Stimulated activated CD8-positive, alpha-beta memory T cell treated with anti-CD3 and anti-CD28 coated beads, Interleukin-4, amount 100 ng/mL, for 48 hours (primary cell): Measurements from ENCODE around the gene GSN.
A peak's percentile ranks its signal among the peaks of the same experiment; 100 is the strongest.

ENCODE experiments used
- DNase-seq: peaks from one replicate; pipeline ENCODE4 v3.0.0-alpha.2; 2020

GSN gene

DNA sequence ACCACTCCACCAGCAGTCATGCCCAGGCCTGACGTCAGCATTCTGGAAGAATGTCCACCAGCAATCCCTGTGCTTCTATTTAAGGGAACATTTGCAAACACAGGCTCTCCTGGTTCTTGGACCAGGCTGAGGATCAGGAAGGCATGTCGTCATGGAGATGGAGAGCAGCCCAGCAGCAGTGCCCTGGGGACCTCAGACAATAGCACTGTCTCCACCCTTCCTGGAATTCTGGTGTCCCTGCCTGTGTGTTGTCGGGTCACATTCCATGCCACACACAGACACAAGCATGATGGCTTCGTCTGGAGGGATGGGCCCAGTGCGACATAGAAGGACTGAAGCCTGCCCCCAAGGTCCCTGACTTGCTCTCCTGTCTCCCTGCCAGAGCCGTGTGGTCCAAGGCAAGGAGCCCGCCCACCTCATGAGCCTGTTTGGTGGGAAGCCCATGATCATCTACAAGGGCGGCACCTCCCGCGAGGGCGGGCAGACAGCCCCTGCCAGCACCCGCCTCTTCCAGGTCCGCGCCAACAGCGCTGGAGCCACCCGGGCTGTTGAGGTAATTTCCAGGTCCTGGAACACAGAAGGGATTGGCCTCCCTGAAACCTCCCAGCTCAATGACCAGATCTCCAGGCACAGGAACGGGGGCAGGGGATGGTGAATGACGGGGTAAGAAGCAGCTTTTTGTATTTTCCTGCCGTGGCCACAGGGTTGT lies 58.3 kb downstream of the GSN start:
- DNase-seq, result no peak

DNA sequence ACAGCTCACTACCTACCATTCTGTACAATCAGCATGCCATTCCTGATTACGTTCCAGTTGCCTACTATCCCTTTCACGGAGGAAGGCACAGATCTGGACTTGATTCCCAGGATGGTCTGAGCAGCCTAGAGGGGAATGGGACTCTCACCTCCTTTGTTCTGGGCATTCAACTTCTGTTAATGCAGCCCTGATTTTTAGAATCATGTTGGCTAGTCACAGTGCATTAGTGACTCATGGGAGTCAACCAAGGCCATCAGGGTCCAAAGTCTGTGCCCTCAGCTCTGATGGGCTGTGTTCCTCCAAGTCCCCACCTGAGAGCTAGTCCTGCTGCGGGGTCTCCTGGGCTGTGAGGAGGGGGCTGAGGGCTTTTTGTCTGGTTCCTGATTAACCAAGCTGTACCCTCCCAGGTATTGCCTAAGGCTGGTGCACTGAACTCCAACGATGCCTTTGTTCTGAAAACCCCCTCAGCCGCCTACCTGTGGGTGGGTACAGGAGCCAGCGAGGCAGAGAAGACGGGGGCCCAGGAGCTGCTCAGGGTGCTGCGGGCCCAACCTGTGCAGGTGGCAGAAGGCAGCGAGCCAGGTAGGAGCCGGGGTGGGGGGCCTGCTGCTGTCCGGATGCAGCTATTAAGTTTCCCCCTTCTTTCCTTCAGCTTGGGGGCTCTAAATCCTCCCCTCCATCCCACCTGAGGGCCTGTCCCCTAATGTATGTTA lies 59.1 kb downstream of the GSN start:
- no peak for DNase-seq

DNA sequence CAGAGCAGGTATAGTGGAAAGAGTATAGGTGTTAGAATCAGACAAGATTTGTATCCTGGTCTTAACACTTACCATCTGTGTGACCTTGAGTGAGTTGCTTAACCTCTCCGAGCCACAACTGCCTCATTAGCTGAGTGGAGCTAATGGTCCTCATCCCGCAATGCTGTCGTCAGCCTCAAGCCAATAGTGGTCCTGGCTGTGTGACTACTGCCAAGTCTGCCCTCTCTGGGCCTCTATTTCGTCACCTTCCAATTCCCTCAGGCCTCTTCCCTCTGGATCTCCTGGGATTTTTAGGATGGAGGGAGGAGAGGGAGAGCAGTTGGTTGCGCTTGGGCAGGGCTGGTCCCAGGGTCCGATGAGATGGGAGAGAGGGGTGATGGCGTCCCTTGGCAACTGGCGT lies 60.5 kb downstream of the GSN start:
- no peak for DNase-seq

DNA sequence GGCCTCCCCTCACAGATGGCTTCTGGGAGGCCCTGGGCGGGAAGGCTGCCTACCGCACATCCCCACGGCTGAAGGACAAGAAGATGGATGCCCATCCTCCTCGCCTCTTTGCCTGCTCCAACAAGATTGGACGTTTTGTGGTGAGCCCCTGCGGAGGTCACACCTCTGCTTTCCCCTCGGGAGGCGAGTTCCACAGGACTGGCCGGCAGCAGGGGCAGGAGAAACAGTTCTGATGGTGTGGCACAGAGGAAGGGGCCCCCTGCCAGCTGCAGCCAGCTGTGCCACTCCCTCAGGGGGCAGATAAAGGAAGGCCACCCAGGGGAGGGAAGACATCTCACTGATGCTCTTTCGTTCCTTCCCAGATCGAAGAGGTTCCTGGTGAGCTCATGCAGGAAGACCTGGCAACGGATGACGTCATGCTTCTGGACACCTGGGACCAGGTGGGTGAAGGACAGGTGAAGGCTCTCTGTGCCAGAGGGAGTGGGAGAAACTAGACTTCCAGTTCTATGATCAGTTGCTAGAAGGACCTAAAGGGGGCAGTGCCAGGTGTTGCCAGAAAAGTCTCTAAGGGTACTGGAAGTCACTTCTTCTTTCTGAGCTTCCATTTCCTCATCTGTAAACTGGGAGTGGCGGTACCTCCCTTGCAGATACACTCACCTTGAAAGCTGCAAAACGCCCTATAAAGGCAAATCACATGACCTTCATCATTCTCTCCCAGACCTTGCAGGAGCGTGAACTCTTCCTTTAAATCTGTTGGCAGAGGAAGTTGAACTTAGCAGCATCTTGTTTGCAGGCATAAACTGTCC lies 61.1 kb downstream of the GSN start:
- DNase-seq, result no peak

DNA sequence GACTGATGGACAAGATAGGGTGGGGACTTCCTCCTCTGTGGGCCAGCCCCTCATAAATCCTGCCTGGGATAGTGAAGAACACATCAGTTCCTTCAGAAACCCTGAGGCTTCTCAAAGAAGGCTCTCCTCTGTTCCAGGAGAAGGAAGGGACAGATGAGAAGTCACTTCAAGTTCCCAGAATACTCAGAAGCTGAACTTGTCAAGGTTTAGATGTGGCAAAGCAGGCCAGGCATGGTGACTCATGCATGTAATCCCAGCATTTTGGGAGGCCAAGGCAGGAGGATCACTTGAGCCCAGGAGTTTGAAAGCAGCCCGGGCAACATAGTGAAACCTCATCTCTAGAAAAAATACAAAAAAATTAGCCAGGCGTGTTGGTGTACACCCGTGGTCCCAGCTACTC lies 63.6 kb downstream of the GSN start:
- DNase-seq, result no peak

DNA sequence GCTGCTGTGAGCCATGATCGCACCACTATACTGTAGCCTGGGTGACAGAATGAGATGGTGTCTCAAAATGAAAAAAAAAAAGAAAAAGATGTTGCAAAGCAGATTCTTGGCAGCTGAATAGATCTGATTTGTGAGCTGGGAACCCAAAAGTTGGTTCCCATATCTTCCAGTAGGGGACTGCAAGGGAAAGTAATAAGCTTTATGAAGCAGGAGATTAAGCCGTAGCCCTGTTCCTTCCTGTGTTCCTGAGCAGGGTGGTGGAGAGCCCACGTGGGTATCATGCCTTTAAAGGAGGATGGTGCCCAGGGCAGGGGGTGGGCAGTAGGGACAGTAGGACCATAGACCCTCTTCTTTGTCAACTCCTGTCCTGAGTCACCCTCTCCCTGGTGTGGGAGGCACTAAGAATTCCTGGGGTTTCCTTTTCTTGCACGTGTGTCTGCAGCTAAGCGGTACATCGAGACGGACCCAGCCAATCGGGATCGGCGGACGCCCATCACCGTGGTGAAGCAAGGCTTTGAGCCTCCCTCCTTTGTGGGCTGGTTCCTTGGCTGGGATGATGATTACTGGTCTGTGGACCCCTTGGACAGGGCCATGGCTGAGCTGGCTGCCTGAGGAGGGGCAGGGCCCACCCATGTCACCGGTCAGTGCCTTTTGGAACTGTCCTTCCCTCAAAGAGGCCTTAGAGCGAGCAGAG lies 64.2 kb downstream of the GSN start:
- DNase-seq, result no peak

DNA sequence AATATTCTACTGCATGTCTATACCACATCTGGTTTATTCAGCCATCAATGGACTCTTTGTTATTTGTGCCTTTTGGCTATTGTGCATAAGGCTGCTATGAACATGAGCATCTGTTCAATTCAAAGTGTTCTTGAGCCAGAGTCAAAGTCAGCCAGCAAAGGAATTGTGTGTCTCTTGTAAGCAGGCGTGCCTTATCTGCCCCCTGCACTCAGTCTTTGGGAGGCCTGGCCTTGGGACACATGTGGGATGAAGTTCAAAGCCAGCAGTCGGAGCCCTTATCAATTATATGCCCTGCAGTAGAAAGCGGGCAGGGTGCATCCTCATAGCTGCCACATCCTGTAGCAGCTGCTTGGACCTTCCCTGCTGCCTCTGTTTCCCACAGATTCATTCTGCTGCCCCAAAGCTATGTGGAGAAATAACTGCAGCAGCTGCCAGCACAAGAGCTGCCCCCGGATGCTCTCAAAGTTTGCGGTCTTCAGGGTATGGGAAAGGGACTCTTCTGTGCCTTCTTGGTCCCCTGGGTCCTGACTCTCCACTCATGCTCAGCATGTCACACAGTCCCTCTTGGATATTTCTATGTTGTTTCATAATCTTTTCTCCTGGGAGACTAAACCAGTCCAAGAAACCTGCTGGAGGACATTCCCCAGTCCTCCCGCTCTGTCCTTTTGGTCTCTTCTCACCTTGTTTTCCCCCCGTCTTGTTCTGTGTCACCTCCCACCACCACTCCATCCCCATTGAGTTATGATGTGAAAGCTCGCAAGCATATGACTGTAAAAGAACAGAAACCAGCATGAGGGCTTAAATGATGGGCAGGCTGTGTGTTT lies 66.2 kb downstream of the GSN start:
- no peak for DNase-seq

DNA sequence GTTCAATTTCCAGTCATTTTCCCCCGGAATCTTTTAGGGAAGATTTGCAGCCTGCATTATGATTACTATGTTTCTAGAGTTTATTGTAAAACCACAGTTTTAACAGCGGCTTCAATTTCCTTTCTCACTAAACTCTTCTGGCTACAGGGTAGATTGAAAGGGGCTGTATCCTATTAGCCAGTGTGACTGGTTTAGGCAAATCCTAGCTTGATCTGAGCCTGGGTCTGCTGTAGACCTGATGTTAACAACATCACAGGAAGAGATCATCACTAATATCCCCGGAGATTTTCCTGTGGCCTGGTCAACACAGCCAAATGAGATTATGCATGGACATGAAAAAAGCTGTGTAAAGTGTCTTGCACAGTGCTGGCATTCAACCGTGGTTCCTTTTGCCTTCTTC lies 68.7 kb downstream of the GSN start:
- no peak for DNase-seq

DNA sequence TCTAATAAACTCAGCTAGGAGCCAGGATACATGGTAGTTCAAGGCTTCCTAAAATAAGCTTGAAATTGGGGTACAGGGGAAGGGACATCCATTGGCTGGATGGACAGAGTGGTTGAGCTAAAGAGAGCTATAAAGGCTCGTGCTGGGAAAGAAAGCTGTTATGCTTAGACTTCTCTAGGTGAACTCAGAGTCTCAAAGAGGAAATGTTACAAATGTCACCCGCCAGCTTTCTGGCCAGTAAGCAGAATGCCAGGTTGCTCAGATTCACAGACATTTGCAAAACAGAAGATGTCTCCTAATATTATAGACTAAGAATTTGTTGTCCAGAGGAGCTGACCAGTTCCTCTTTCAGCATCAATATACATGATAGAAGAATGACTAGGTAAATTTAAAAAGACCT lies 71.5 kb downstream of the GSN start:
- no peak for DNase-seq

DNA sequence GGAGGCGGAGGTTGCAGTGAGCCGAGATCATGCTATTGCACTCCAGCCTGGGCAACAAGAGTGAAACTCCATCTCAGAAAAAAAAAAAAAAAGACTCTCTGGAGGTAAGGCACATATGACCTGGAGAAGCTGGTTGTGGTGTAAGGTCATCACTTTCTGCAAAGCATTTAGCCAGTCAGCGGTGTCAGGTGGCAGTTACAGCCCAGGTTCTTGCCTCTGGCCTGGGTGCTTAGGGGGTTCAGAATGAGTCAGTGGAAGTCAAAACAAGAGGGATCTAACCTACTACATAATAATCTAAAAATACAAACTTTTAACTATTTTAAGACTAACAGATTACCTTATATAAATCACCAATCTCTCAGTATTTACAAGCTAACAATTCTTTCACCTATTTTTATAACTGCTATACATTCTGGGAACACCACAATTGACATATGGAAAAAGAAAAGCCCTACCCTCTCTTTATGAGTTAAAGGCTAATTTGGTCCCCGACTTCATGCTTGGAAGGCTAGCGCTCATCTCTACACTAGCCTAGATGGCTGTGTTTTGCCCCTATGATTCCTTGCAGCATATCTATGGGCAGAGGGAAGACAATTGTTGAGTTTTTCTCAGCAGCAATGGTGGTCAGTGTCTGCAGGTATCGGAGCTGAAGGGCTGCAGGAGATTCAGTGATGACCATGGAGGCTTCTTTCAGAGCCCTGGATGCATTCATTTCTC lies 72.9 kb downstream of the GSN start:
- no peak for DNase-seq

DNA sequence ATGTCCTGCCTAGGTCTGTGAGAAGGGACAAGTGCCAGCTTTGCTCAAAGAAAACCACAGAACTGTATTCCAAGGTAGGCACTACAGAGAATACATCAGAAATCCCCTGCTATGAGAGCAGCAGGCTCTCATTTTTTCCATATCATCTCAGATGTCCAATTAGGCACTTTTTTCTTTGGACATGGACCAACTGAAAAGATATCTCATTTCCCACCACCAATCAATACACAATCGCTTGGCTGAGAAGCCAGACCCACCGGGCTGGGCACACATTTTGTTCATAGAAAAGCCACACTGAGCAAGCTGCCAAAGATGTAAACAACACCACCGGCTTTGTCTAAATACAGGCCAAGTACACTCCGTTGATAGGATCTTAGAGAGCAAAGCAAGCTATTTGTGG lies 76.2 kb downstream of the GSN start:
- no peak for DNase-seq

DNA sequence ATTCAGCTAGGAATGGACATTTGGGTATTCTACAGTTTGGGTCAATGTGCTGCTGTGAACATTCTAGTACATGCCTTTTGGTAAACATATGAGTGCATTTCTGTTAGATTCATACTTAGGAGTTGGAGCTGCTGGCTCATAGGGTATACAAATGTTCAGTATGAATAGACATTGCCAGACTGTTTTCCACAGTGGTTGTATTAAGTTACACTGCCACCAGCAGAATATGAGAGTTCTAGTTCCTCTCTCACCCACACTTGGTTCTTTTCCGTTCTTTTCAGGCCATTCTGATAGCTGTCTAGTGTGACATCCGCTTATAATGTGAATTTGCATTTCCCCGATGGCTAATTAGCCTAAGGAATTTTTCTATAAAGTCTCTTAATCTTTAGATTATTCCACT lies 77.1 kb downstream of the GSN start:
- DNase-seq, result no peak

DNA sequence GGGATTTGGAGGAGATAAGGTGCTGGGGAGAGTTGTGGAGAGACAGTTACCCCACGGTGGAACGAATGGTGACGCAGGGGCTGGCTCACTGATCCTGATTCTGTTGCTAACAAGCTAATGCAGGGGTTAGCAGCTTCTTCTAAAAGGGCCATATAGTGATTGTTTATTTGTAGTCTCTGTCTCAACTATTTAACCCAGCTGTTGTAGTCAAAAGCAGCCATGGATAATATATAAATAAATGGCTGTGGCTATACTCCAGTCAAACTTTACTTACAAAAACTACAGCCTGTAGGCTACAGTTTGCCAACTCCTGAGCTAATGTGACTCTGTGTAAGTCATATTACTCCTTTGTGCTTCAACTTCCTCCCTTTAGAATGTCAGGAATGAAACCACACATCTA lies 80.3 kb downstream of the GSN start:
- DNase-seq, result no peak

DNA sequence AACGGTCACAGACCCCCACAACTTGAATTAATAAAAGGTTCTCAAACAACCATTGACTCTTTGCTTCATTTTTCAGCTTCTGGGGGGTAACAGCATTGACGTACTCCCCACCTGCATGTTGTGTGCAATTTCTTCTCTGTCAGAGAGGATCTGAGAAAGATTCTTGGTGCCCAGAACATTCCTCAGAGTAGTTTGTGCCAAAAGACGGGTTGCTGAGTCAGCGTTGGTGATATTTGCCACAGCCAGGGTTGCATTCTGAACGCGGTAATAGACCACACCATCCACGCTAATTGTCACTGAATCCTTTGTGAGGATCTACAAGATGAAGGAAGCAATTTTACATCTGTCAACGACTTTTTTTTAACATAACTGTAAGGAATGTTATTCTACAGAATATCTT lies 81.0 kb downstream of the GSN start:
- DNase-seq, result no peak

DNA sequence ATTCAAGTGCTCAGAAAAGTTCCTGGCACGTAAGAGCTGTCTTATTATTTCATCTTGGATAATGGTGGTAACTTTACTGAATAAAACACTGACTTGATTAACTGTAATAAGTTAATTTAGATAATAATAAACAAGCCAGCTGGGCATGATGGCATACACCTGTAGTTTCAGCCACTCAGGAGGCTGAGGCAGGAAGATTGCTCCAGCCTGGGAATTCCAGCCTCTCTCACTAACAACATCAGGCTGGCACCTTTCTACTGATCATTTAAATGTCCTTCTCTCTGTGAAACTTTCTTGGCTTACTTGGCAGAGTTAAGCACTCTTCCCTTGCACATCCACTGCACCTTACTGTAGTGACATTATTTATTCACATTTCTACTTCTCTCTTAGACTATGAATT lies 82.1 kb downstream of the GSN start:
- DNase-seq, result no peak

DNA sequence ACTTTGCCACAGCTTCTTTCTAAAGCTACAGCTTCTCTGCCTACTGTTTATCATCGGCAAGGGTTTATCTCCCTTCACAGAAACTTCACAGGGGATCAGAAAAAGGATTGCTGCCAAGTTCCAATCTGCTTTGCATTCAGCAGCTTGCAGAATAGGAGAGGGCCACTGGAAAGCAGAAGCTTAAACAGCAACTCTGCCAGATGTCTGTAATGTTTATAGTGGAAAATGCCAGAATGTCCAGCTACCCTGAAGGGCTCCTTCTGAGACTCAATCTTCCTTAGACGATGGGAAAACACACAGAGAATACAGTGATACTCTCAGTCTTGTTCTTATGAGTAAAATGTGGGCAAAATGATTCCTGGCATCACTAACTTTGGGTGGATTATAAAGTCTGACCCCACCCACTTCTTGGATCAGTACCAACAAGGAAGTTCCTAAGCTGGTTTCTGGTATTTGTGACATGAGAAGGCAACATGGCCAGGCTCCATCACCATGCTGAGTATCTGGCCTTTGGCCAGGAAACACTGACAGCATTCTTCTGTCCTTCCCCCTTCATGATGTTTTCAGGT lies 83.1 kb downstream of the GSN start:
- DNase-seq, result no peak

DNA sequence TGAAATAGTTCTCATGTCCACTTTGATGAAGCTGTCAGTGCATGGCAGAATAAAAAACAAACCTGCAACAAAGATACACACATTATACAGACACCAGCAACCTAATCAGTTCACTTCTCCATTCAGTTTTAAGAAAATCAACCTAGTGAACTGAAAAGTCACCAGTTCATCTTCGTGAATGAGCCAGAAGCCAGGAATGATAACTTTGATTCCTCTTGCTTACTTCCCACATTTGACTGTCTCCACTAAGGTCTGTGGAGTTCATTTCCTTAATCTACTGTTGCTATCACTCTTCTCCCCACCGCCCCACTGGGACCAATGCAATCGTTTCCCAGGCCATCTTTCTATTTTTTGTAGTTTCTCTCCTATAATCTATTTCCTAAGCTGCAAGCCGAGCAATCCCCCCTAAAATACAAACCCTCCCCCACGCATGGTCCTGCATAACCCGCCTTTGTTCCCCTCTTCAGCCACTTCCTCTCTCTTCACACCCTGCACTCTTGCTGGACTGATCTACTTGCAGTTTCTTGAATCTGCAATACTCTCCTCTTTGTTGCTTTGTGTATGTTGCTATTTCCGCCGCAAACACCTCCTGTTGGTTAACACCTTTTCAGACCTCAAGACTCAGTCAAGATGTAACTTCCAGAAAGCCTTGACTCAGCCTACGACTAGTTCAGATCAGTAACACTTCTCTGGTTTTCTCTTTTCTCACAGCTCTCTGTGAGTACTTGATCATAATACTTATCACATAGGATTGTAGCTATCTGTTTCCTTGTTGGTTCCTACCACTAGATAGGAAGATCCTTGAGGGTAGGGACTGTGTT lies 85.5 kb downstream of the GSN start:
- peak; percentile 64 for DNase-seq

DNA sequence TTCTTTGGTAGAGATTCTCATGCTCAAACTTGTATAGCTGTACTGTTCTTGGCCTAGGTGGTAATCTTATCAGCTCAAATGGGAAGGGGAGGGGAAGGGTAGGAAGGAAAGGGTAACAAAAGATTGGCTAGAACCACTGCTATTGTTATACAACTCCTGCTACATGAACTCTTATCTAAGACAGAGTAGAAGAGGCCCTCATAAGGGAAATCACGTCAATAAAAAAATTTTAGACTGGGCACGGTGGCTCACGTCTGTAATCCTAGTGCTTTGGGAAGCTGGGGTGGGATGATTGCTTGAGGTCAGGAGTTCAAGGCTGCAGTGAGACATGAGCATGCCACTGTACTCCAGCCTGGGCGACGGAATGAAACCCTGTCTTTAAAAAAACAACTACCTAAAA lies 86.2 kb downstream of the GSN start:
- no peak for DNase-seq

DNA sequence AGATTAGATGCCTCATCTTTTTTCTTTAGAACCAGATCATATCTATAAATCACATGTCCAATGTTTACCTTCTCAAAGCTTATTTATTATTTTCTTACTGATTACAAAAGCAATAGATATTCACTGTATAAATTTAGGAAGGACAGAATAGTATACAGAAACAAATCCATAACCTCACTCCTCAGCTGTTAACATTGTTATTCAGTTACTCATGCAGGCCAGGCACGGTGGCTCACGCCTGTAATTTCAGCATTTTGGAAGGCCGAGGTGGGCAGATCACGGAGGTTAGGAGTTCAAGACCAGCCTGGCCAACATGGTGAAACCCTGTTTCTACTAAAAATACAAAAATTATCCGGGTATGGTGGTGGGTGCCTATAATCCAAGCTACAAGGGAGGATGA lies 86.8 kb downstream of the GSN start:
- no peak for DNase-seq

DNA sequence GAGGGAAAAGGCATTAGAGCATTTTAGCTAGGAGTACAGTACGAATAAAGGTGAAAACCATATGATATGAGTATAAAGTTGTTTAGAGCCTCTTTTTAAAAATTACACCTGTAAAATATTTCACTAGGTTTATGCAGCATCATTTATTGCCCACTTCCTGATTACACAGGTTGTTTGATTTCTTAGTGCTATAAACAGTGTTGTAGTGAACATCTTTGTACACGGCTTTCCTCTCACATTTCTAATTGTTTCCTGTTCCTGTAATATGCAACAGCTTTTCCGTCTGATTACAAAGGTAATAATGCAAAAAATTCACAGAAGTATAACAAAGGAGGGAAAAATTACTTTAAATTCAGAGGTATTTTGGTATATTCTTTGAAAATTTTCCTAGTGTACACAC lies 89.0 kb downstream of the GSN start:
- no peak for DNase-seq

DNA sequence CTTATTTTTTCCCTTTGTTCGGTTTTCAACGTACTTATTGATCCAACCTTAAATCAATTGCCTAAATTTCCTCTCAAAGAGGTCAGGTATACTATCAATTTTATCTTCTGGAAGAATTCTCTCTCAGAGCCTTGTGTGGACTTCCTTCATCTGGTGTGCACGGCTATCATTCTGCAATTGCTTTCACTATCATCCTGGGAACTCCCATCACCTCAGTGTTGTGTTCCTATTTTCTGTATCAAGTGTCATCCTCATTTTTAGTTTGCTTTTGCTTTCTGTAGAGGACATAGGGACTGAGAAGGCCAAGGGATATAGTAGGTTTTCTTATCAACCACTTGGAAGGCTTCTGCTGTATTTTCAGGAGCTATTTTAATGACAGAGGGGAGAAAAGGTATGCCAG lies 90.8 kb downstream of the GSN start:
- no peak for DNase-seq
